ENCODE data around the gene ISM2.

- TF ChIP-seq CTCF (IDR thresholded peaks at IDR 0.05): no peak
- TF ChIP-seq TAF1 (IDR thresholded peaks at IDR 0.05; ENCODE audit: borderline replicate concordance, low read depth, low read length): no peak
- no peak for TF ChIP-seq POLR2AphosphoS5 (IDR thresholded peaks at IDR 0.05; ENCODE audit: low read depth, low read length)
Measured at GRCh38 chr14:77485256-77485655, 13.4 kb downstream of the ISM2 start.
